ENCODE data around the gene ANKRD52.
"Not testable (repeated sequence)": the region's sequence is repeated elsewhere in the genome, so short reads cannot be mapped to it uniquely, and the experiment has no call there.

The ANKRD52 gene

GRCh38 chr12:56216461-56216860 lies 41.7 kb downstream of the ANKRD52 start:
- in situ Hi-C loops (cut with MboI; ENCODE audit: low sequenced_read_pairs) = no loop called here

GRCh38 chr12:56213878-56214277 lies 44.3 kb downstream of the ANKRD52 start:
- in situ Hi-C loops (cut with MboI; ENCODE audit: low sequenced_read_pairs) = no loop called here

- in situ Hi-C loops (cut with MboI; ENCODE audit: low sequenced_read_pairs) = no loop called here
Observed at GRCh38 chr12:56212361-56212760, 45.8 kb downstream of the ANKRD52 start.

- in situ Hi-C loops (cut with MboI; ENCODE audit: low sequenced_read_pairs) = no loop called here
Observed at GRCh38 chr12:56208006-56208405, 50.2 kb downstream of the ANKRD52 start.

- in situ Hi-C loops (cut with MboI; ENCODE audit: low sequenced_read_pairs) = no loop called here
Observed at GRCh38 chr12:56206452-56207166, 51.6 kb downstream of the ANKRD52 start.

- in situ Hi-C loops (cut with MboI; ENCODE audit: low sequenced_read_pairs) = no loop called here
Observed at GRCh38 chr12:56205445-56205844, 52.7 kb downstream of the ANKRD52 start.

- in situ Hi-C loops (cut with MboI; ENCODE audit: low sequenced_read_pairs) = no loop called here
Observed at GRCh38 chr12:56204275-56204674, 53.9 kb downstream of the ANKRD52 start.

GRCh38 chr12:56202838-56203237 lies 55.3 kb downstream of the ANKRD52 start:
- in situ Hi-C loops (cut with MboI; ENCODE audit: low sequenced_read_pairs) = no loop called here

- in situ Hi-C loops (cut with MboI; ENCODE audit: low sequenced_read_pairs) = no loop called here
Observed at GRCh38 chr12:56202366-56202765, 55.8 kb downstream of the ANKRD52 start.

GRCh38 chr12:56198836-56199235 lies 59.3 kb downstream of the ANKRD52 start:
- in situ Hi-C loops (cut with MboI; ENCODE audit: low sequenced_read_pairs) = no loop called here

- in situ Hi-C loops (cut with MboI; ENCODE audit: low sequenced_read_pairs) = no loop called here
Observed at GRCh38 chr12:56197921-56198635, 60.1 kb downstream of the ANKRD52 start.

GRCh38 chr12:56196818-56197550 lies 61.2 kb downstream of the ANKRD52 start:
- in situ Hi-C loops (cut with MboI; ENCODE audit: low sequenced_read_pairs) = not testable (repeated sequence)

- in situ Hi-C loops (cut with MboI; ENCODE audit: low sequenced_read_pairs) = no loop called here
Observed at GRCh38 chr12:56193025-56193578, 65.1 kb downstream of the ANKRD52 start.

- in situ Hi-C loops (cut with MboI; ENCODE audit: low sequenced_read_pairs) = no loop called here
Observed at GRCh38 chr12:56192582-56192981, 65.6 kb downstream of the ANKRD52 start.

GRCh38 chr12:56190695-56191155 lies 67.5 kb downstream of the ANKRD52 start:
- in situ Hi-C loops (cut with MboI; ENCODE audit: low sequenced_read_pairs) = no loop called here

GRCh38 chr12:56189918-56190694 lies 68.1 kb downstream of the ANKRD52 start:
- in situ Hi-C loops (cut with MboI; ENCODE audit: low sequenced_read_pairs) = no loop called here

- in situ Hi-C loops (cut with MboI; ENCODE audit: low sequenced_read_pairs) = no loop called here
Observed at GRCh38 chr12:56189099-56189917, 68.9 kb downstream of the ANKRD52 start, which contains the start of gene SMARCC2. SMARCC2 (minus strand) TSS chr12:56189483; CDS start chr12:56189461, 22 bp downstream.

GRCh38 chr12:56188778-56189098 lies 69.4 kb downstream of the ANKRD52 start:
- in situ Hi-C loops (cut with MboI; ENCODE audit: low sequenced_read_pairs) = no loop called here

GRCh38 chr12:56188131-56188777 lies 69.9 kb downstream of the ANKRD52 start:
- in situ Hi-C loops (cut with MboI; ENCODE audit: low sequenced_read_pairs) = no loop called here

Measured in hTERT RPE-1 (cell line).